ENCODE results near the gene ERP27. TPM values are rescaled to one million over a fixed set of nuclear protein-coding genes. Genes with fewer than 3 reads are reported as not detected.

Gene ERP27
- total RNA-seq, 1 experiment from 2014 or later, result not detected

DNA sequence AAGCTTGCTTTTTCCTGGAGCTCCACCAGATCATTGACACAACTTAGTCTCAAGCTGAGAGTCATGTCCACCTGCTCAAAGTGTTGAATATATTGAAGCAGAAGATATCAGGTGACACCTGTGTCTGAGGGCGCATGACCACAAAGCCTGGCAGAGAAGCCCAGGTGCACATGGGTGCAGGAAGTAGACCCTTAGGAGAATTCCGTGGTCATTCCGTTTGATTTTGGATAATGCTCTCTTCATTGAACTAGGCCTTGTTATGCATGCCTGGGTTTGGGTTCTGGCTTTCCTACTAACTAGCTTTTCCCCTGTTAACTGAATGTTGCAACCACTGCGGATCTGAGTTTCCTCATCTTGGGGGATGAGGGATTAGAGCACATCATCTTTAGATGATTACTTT lies 15.9 kb upstream of the ERP27 start:
- Histone ChIP-seq H3K4me3 (ENCODE audit: insufficient read depth, low read depth, low read length) (no peak overlapping the region), H3K36me3 (replicated peaks; ENCODE audit: control insufficient read depth, insufficient read depth, low read length) (no peaks in the 10 kb centered on the region), H3K27me3 (ENCODE audit: control insufficient read depth, insufficient read depth, low read length) (no peaks in the 10 kb centered on the region)
- DNase-seq, result no peak

DNA sequence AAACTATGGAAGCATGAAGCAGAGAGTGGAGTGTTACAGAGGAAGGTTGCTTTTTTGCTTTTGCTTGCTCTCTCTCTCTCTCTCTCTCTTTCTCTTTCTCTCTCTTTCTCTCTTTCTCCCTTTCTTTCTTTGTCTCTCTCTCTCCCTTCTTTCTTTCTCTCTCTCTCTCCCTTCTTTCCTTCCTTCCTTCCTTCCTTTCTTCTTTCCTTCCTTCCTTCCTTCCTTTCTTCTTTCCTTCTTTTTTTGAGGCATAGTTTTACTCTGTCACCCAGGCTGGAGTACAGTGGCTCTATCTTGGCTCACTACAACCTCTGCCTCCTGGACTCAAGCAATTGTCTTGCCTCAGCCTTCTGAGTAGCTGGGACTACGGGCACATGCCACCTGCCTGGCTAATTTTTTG lies 15.4 kb upstream of the ERP27 start:
- no peaks in the 10 kb centered on the region for H3K27me3 ChIP-seq (ENCODE audit: control insufficient read depth, insufficient read depth, low read length)
- no peak overlapping the region for H3K4me3 ChIP-seq (ENCODE audit: insufficient read depth, low read depth, low read length)
- no peak for DNase-seq
- H3K36me3 ChIP-seq (replicated peaks; ENCODE audit: control insufficient read depth, insufficient read depth, low read length), result no peaks in the 10 kb centered on the region

DNA sequence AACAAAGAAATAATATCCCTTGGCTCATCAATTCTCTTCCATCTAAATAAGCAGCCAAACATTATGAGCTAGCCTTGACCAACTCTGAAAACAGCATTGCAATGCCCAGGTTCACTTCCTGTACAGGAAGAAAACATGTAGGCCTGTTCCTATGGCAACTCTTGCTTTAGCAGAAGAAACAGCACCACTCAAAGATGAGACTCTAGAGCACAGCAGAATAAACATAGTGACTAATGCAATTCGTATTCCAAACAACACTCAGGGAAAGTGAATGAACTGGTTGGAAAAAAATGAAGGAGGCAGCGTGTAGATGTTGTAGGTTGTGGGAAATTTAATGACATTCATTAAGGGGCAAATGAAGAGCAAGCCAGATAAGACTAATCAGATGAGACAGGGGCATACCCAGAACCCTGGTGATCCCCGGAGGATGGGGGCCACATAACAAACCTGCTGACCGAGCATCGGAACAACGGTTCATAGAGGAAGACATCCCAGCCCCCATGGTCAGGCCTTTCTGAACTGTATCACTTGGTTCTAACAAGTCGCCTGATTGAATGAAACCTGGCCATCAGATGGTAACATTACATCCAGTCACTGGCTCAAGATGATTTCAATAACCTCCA lies 14.1 kb upstream of the ERP27 start:
- Histone ChIP-seq H3K4me3 (ENCODE audit: insufficient read depth, low read depth, low read length) (no peak overlapping the region), H3K36me3 (replicated peaks; ENCODE audit: control insufficient read depth, insufficient read depth, low read length) (no peaks in the 10 kb centered on the region), H3K27me3 (ENCODE audit: control insufficient read depth, insufficient read depth, low read length) (no peaks in the 10 kb centered on the region)
- DNase-seq, result no peak

DNA sequence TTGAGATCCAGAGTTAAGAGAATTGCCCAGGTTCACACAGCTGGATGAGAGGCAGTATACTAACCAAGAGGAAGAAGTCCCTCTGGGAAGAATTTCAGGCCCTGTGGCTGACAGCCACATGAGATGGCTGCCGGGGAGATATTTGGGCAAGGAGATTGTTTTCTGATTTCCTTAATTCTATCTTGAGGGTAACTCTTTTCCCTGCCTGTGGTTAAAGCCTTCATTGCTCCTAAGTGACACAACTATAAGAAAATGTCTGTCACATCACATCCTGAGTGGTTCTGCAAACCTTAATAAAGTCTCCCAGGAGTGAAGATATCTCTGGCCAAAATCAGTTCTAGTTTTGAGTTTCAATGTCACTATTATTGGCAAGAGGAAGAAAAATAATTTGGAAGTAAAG lies 13.5 kb upstream of the ERP27 start:
- no peak overlapping the region for H3K4me3 ChIP-seq (ENCODE audit: insufficient read depth, low read depth, low read length)
- no peaks in the 10 kb centered on the region for H3K36me3 ChIP-seq (replicated peaks; ENCODE audit: control insufficient read depth, insufficient read depth, low read length)
- no peak for DNase-seq
- H3K27me3 ChIP-seq (ENCODE audit: control insufficient read depth, insufficient read depth, low read length), result no peaks in the 10 kb centered on the region

DNA sequence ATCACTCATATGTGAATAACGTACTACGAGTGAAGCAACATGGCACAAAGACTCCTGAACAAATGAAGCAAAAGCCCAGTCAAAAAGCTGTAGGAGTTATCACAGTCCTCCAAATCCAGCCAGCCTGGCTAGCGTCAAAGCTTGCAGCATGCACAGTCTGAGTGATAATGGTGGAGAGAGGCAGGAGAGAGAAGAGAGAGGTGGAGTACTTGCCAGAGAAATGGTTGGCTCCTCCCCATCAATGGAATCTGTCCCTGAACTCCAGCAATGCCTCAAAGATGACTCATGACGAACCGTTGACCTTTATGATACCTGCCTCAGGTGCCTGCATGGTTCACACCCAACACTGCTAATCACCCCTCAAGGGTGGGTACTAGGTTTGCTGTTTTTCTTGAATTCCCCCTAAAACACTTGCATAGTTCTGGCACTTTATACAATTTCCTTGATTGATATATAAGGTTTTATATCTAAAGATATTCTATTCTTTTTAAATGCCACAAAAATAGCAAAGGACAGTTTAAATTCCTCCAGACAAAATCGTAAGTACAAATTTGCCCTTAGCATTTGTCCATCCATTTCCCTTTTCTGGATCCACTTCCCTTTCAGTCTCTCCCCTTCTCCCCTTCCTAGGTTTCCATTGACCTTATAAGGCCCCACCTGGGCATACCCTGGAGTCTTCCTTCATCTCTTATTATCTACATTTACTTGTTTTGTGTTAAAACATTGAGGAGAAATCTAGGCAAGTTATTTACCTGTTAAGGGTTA lies 12.8 kb upstream of the ERP27 start:
- DNase-seq, result no peak
- H3K27me3 ChIP-seq (ENCODE audit: control insufficient read depth, insufficient read depth, low read length), result no peaks in the 10 kb centered on the region
- H3K4me3 ChIP-seq (ENCODE audit: insufficient read depth, low read depth, low read length), result no peak overlapping the region
- no peaks in the 10 kb centered on the region for H3K36me3 ChIP-seq (replicated peaks; ENCODE audit: control insufficient read depth, insufficient read depth, low read length)

DNA sequence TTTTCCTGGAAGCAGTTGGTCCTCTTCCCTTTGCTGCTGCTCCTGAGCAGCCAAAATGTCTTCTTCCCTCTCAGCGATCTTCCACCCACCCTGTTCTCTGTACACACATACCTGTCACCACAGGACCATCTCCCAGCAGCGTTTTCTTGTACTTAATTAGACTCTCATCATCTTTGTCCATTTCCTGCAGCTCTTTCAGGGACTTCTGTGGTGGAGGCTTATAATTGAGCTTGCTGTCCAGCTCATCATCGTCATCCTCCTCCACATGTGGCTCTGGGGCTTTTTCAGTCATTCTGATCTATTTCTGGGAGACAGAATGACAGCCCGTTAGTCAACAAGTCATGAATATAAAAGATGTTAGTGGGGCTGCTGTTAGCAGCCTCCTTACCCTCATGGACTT lies 12.1 kb upstream of the ERP27 start:
- DNase-seq, result no peak
- Histone ChIP-seq H3K36me3 (replicated peaks; ENCODE audit: control insufficient read depth, insufficient read depth, low read length) (no peaks in the 10 kb centered on the region), H3K27me3 (ENCODE audit: control insufficient read depth, insufficient read depth, low read length) (no peaks in the 10 kb centered on the region), H3K4me3 (ENCODE audit: insufficient read depth, low read depth, low read length) (no peak overlapping the region)

DNA sequence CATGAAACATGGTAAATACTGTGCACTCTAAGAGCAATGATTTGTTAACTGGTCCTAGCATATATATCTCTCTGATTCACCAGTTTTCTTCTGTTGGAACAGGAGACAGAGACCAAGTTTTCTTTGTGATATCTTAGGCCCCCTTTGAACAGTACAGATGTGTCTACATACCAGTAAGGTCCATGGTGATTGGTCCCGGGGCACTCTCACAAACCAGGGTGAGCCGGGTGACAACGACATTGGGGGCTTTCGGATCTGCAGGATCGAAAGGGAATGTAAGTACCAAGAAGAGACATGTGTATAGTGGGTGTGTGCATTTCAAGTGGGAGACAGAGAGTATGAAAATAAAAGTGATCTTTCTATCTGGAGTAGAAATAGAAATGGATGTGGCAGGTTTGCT lies 11.3 kb upstream of the ERP27 start:
- H3K27me3 ChIP-seq (ENCODE audit: control insufficient read depth, insufficient read depth, low read length), result no peaks in the 10 kb centered on the region
- no peaks in the 10 kb centered on the region for H3K36me3 ChIP-seq (replicated peaks; ENCODE audit: control insufficient read depth, insufficient read depth, low read length)
- no peak overlapping the region for H3K4me3 ChIP-seq (ENCODE audit: insufficient read depth, low read depth, low read length)
- DNase-seq, result no peak

DNA sequence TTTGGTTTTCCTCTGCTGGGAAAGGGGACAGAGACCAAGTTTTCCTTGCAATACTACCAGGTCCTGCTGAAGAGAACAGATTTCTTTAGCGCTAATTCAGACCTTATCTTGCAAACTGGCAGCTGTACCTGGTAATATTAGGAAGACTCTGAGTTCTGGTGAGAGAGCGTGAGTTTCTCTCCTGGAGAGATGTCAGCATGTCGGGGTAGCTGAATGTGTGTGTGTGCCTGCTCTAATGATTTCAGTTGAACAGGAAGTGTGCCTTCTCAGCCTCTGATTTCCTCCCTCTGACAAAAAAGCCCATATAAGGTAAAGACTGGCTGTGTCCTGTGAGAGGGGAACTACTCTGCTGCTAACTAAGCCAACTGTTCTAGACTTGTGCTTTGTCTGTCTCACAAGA lies 10.3 kb upstream of the ERP27 start:
- H3K4me3 ChIP-seq (ENCODE audit: insufficient read depth, low read depth, low read length), result no peak overlapping the region
- H3K36me3 ChIP-seq (replicated peaks; ENCODE audit: control insufficient read depth, insufficient read depth, low read length), result no peaks in the 10 kb centered on the region
- H3K27me3 ChIP-seq (ENCODE audit: control insufficient read depth, insufficient read depth, low read length), result no peaks in the 10 kb centered on the region
- peak; percentile 11 for DNase-seq

DNA sequence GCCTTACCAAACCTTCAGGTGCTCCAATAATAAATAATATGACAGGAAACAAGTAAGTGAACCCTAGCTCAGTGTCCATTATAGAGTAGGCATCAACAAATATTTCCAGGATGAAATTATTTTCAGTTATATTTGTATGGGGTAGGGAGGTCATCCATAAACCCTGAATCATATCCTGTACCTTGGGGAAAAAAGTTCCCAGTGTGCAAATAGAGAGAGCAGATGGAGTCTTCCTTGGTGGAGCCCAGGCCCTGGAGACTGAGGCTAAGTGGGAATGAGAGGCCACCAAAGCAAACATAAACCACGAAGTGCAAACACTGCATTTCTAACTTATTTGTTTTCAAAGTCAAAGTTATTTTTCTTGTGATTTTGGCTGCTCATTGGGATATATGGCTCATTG lies 8.5 kb upstream of the ERP27 start:
- DNase-seq, result no peak
- no peak overlapping the region for H3K4me3 ChIP-seq (ENCODE audit: insufficient read depth, low read depth, low read length)
- no peaks in the 10 kb centered on the region for H3K36me3 ChIP-seq (replicated peaks; ENCODE audit: control insufficient read depth, insufficient read depth, low read length)
- no peaks in the 10 kb centered on the region for H3K27me3 ChIP-seq (ENCODE audit: control insufficient read depth, insufficient read depth, low read length)

DNA sequence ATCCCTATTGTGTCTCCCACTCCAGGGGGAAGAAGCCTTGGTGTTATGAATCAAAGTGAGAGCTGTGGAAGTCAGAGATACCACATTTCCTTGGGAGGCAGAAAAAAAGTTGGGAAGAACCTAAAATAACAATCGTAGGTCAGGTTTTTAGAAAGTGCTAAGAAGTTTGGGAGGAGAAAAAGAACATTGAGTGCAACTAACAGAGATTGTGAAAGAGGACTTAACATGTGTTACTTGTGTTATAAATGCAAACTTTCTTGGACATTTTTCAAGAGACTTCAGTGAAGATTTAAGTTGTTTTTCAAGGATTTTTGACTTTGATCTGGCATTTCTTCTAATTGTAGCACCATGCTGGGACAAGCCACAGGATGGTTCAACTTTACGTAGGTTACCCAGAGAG lies 7.8 kb upstream of the ERP27 start:
- DNase-seq, result no peak
- Histone ChIP-seq H3K27me3 (ENCODE audit: control insufficient read depth, insufficient read depth, low read length) (no peaks in the 10 kb centered on the region), H3K36me3 (replicated peaks; ENCODE audit: control insufficient read depth, insufficient read depth, low read length) (no peaks in the 10 kb centered on the region), H3K4me3 (ENCODE audit: insufficient read depth, low read depth, low read length) (no peak overlapping the region)

DNA sequence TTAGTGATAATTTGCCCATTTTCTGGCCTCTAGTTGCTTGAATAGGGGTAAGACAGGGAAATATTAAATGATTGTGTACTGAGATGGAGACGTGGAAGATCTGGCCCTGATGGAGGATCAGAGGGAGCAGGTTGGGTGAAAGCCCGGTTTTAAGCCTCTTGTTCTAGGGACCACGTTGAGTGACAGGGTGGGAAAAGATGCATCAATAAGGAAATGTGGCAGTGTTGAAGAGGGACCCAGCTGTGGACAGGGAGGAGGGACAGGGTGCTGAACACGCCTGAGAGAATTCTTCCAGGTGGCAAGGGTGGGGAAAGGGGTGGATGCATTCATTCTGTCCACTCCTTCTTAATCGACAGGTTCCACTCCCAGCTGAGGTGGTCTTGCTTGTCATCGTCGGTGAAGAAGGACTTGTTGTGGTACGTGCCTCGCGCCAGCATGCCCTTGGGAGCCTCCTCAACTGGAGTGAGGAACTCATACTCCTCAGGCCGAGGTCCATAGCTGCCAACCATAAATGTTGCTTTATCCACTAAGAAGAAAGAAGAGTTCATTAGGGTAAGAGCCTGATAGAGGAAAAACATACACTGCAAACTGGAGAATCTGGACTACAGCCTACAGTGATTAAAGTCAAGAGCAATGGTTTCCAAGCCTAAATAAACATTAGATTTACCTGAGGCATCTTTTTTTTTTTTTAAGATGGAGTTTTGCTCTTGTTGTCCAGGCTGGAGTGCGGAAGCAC lies 4.0 kb upstream of the ERP27 start:
- Histone ChIP-seq H3K27me3 (ENCODE audit: control insufficient read depth, insufficient read depth, low read length) (no peaks in the 10 kb centered on the region), H3K4me3 (ENCODE audit: insufficient read depth, low read depth, low read length) (no peak overlapping the region), H3K36me3 (replicated peaks; ENCODE audit: control insufficient read depth, insufficient read depth, low read length) (no peaks in the 10 kb centered on the region)
- DNase-seq, result no peak

DNA sequence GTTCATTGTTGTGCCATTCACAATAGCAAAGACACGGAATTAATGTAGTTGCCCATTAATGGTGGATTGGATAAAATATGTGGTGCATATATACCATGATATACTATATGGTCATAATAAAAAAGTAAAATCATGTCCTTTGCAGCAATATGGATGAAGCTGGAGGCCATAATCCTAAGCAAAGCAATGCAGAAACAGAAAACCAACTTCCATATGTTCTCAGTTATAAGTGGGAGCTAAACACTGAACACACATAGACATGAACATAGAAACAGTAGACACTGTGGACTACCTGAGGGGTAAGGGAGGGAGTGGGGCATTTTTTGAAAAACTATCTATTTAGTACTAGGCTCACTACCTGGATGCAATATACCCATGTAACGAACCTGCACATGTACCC lies 3.0 kb upstream of the ERP27 start:
- no peak overlapping the region for H3K4me3 ChIP-seq (ENCODE audit: insufficient read depth, low read depth, low read length)
- no peak for DNase-seq
- no peaks in the 10 kb centered on the region for H3K27me3 ChIP-seq (ENCODE audit: control insufficient read depth, insufficient read depth, low read length)
- H3K36me3 ChIP-seq (replicated peaks; ENCODE audit: control insufficient read depth, insufficient read depth, low read length), result no peaks in the 10 kb centered on the region

DNA sequence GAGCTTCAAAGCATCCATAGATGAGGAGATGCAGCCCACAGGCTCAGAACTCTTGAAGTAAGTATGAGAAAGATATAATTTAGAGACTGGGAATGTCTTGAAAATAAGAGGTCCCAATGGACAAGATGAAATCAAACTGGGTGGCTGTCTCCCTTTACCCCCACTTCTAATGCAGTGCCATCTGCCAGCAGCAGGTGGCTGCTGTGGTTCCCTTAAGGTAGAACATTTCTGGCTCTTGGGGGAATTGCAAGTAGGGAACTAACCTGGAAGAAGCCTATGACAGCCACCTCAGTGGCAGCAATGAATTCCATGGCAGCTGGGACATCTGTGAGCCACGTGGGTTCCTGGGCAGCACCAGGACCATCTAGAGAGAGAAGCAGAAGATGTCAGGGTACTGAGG lies 648 bp downstream of the ERP27 start:
- Histone ChIP-seq H3K27me3 (ENCODE audit: control insufficient read depth, insufficient read depth, low read length) (no peaks in the 10 kb centered on the region), H3K4me3 (ENCODE audit: insufficient read depth, low read depth, low read length) (no peak overlapping the region), H3K36me3 (replicated peaks; ENCODE audit: control insufficient read depth, insufficient read depth, low read length) (no peaks in the 10 kb centered on the region)
- peak; percentile 34 for DNase-seq

DNA sequence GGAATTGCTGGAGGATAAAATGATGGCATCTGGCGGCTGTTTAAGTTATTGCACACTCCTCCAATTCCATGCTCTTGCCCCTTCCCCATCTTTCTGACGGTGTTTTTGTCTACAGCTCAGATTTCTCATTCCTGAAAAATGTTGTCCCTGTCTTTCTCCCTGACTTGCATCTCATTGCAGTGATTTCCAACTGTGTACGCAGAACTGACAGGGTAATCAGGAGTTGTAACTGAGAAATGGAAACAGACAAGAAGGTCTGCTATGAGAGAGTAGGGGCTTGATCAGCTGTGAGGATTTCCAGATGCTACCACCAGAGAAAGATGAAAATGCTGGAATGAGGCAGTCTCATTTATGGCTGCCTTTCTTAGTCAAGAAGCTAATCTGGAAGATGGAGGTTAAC lies 1.3 kb downstream of the ERP27 start:
- H3K36me3 ChIP-seq (replicated peaks; ENCODE audit: control insufficient read depth, insufficient read depth, low read length), result no peaks in the 10 kb centered on the region
- H3K4me3 ChIP-seq (ENCODE audit: insufficient read depth, low read depth, low read length), result no peak overlapping the region
- H3K27me3 ChIP-seq (ENCODE audit: control insufficient read depth, insufficient read depth, low read length), result no peaks in the 10 kb centered on the region
- DNase-seq, result no peak

DNA sequence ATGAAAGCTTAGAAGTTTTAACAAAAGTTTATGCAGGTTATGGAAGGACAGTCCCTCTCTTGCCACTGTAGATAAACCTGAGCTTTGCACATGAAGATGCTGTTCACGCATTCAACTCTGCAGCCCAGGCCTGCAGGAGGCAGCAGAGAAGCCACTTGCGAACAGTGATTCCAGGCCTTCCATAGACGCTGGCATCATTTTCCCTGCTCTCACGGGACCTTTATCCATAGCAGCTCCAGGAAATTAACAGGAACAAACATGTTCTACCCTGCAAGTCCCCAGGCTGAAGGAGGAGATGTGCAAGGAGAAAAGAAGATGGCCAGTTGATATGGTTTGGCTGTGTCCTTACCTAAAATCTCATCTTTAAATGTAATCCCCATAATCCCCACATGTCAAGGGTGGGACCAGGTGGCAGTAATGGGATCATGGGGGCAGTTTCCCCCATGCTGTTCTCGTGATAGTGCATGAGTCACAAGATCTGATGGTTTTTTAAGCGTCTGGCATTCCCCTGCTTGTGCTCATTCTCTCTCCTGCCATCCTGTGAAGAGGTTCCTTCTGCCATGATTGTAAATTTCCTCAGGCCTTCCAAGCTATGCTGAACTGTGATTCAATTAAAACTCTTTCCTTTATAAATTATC lies 2.0 kb downstream of the ERP27 start:
- Histone ChIP-seq H3K4me3 (ENCODE audit: insufficient read depth, low read depth, low read length) (no peak overlapping the region), H3K27me3 (ENCODE audit: control insufficient read depth, insufficient read depth, low read length) (no peaks in the 10 kb centered on the region), H3K36me3 (replicated peaks; ENCODE audit: control insufficient read depth, insufficient read depth, low read length) (no peaks in the 10 kb centered on the region)
- DNase-seq, result peak; percentile 48

Data from H7 (cell line).